ENCODE data around the gene ZNF689.

The ZNF689 gene

DNA sequence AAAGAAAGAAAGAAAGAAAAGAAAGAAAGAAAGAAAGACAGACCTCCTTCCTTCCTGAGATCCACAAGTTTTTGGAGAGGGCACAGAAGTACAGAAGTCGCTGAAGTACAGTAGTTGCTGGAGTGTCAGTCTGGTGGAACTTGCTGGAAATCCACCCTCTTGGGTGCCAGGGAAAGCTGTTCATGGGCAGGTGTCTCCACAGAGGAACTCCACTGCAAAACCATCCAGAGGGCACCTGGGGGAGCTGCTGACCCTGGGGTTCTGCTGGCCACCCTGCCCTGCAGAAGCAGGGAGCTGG, 37.0 kb upstream of the ZNF689 start:
- no peaks in the 10 kb centered on the region for H3K9me3 ChIP-seq (ENCODE audit: control insufficient read depth, insufficient read depth, low read depth, low read length)
- peaks cover 0 to 1% of the 10 kb centered on the region in 2 experiments; a peak in 1 of 3 replicates for H3K36me3 ChIP-seq (ENCODE audit: control insufficient read depth in 2 of 2, insufficient read depth in 1 of 2, low read length in 2 of 2)
- H3K27ac ChIP-seq (ENCODE audit: extremely low read depth, low read depth, low read length), result no peak overlapping the region
- no peak overlapping the region for H3K4me3 ChIP-seq (ENCODE audit: low read depth, low read length)
- no peaks in the 10 kb centered on the region for H3K4me1 ChIP-seq (ENCODE audit: control insufficient read depth, insufficient read depth, low read length)
- peak; percentile 85; the same call in 1 of the 2 replicates for TF ChIP-seq ZNF366 (tag by site-specific recombination; conservative IDR thresholded peaks at IDR 0.05)
- no peak for TF ChIP-seq ZNF157 (tag by site-specific recombination; IDR thresholded peaks at IDR 0.05)
- ChIA-PET POLR2A (interaction anchor here (0.5 to 0.6 kb wide), 2 partner anchors 11 to 739 kb away, joined by 3 to 5 read pairs; no protein-coding TSS in a partner anchor), CTCF (interaction anchor here (2.3 kb wide), 1 partner anchor 18 kb away, joined by 8 read pairs; no protein-coding TSS in a partner anchor)

DNA sequence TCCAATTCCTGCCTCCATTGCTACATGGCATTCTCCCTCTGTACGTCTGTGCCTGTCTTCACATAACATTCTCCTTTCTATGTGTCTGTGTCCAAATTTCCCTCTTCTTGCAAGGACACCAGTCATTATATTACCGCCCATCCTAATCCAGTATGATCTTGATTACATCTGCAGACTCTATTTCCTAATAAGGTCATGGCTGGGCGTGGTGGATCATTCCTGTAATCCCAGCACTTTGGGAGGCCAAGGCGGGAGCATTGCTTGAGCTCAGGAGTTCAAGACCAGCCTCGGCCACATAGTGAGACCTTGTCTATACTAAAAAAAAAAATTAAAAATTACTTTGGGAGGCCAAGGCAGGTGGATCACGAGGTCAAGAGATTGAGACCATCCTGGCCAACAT, 35.5 kb upstream of the ZNF689 start:
- TF ChIP-seq SP7 (tag by site-specific recombination; IDR thresholded peaks at IDR 0.05) (no peak), SP3 (tag by site-specific recombination; IDR thresholded peaks at IDR 0.05) (no peak), ZNF366 (tag by site-specific recombination; conservative IDR thresholded peaks at IDR 0.05) (no peak), OVOL3 (tag by site-specific recombination; IDR thresholded peaks at IDR 0.05) (no peak), ZFHX2 (tag by site-specific recombination; conservative IDR thresholded peaks at IDR 0.05) (no peak), SP2 (tag by site-specific recombination; IDR thresholded peaks at IDR 0.05) (no peak), TRIM28 (IDR thresholded peaks at IDR 0.05; ENCODE audit: borderline replicate concordance, low read length) (no peak), ZNF155 (tag by site-specific recombination; IDR thresholded peaks at IDR 0.05) (no peak), ZNF585B (tag by site-specific recombination; IDR thresholded peaks at IDR 0.05) (no peak), ZNF549 (tag by site-specific recombination; IDR thresholded peaks at IDR 0.05) (no peak), ZNF777 (tag by site-specific recombination; IDR thresholded peaks at IDR 0.05; ENCODE audit: borderline replicate concordance) (no peak)
- TF ChIP-seq, protein P1, sequence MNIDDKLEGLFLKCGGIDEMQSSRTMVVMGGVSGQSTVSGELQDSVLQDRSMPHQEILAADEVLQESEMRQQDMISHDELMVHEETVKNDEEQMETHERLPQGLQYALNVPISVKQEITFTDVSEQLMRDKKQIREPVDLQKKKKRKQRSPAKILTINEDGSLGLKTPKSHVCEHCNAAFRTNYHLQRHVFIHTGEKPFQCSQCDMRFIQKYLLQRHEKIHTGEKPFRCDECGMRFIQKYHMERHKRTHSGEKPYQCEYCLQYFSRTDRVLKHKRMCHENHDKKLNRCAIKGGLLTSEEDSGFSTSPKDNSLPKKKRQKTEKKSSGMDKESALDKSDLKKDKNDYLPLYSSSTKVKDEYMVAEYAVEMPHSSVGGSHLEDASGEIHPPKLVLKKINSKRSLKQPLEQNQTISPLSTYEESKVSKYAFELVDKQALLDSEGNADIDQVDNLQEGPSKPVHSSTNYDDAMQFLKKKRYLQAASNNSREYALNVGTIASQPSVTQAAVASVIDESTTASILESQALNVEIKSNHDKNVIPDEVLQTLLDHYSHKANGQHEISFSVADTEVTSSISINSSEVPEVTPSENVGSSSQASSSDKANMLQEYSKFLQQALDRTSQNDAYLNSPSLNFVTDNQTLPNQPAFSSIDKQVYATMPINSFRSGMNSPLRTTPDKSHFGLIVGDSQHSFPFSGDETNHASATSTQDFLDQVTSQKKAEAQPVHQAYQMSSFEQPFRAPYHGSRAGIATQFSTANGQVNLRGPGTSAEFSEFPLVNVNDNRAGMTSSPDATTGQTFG (tag by site-specific recombination; IDR thresholded peaks at IDR 0.05; ENCODE audit: borderline replicate concordance), result no peak
- TF ChIP-seq, protein P2, sequence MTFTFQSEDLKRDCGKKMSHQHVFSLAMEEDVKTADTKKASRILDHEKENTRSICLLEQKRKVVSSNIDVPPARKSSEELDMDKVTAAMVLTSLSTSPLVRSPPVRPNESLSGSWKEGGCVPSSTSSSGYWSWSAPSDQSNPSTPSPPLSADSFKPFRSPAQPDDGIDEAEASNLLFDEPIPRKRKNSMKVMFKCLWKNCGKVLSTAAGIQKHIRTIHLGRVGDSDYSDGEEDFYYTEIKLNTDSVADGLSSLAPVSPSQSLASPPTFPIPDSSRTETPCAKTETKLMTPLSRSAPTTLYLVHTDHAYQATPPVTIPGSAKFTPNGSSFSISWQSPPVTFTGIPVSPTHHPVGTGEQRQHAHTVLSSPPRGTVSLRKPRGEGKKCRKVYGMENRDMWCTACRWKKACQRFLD (tag by site-specific recombination; IDR thresholded peaks at IDR 0.05), result no peak
- TF ChIP-seq, protein P3, sequence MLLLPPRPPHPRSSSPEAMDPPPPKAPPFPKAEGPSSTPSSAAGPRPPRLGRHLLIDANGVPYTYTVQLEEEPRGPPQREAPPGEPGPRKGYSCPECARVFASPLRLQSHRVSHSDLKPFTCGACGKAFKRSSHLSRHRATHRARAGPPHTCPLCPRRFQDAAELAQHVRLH (tag by site-specific recombination; IDR thresholded peaks at IDR 0.05), result no peak
- TF ChIP-seq, protein P4, sequence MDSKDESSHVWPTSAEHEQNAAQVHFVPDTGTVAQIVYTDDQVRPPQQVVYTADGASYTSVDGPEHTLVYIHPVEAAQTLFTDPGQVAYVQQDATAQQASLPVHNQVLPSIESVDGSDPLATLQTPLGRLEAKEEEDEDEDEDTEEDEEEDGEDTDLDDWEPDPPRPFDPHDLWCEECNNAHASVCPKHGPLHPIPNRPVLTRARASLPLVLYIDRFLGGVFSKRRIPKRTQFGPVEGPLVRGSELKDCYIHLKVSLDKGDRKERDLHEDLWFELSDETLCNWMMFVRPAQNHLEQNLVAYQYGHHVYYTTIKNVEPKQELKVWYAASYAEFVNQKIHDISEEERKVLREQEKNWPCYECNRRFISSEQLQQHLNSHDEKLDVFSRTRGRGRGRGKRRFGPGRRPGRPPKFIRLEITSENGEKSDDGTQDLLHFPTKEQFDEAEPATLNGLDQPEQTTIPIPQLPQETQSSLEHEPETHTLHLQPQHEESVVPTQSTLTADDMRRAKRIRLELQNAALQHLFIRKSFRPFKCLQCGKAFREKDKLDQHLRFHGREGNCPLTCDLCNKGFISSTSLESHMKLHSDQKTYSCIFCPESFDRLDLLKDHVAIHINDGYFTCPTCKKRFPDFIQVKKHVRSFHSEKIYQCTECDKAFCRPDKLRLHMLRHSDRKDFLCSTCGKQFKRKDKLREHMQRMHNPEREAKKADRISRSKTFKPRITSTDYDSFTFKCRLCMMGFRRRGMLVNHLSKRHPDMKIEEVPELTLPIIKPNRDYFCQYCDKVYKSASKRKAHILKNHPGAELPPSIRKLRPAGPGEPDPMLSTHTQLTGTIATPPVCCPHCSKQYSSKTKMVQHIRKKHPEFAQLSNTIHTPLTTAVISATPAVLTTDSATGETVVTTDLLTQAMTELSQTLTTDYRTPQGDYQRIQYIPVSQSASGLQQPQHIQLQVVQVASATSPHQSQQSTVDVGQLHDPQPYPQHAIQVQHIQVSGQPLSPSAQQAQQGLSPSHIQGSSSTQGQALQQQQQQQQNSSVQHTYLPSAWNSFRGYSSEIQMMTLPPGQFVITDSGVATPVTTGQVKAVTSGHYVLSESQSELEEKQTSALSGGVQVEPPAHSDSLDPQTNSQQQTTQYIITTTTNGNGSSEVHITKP (tag by site-specific recombination; IDR thresholded peaks at IDR 0.05), result no peak
- TF ChIP-seq, protein P5, sequence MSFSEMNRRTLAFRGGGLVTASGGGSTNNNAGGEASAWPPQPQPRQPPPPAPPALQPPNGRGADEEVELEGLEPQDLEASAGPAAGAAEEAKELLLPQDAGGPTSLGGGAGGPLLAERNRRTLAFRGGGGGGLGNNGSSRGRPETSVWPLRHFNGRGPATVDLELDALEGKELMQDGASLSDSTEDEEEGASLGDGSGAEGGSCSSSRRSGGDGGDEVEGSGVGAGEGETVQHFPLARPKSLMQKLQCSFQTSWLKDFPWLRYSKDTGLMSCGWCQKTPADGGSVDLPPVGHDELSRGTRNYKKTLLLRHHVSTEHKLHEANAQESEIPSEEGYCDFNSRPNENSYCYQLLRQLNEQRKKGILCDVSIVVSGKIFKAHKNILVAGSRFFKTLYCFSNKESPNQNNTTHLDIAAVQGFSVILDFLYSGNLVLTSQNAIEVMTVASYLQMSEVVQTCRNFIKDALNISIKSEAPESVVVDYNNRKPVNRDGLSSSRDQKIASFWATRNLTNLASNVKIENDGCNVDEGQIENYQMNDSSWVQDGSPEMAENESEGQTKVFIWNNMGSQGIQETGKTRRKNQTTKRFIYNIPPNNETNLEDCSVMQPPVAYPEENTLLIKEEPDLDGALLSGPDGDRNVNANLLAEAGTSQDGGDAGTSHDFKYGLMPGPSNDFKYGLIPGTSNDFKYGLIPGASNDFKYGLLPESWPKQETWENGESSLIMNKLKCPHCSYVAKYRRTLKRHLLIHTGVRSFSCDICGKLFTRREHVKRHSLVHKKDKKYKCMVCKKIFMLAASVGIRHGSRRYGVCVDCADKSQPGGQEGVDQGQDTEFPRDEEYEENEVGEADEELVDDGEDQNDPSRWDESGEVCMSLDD (tag by site-specific recombination; IDR thresholded peaks at IDR 0.05), result no peak
- CTCF ChIA-PET, result interaction anchor here (0.6 to 2.3 kb wide), 6 partner anchors 9 to 216 kb away, joined by 3 to 9 read pairs (median 5); partner anchors contain the start of gene DCTPP1
- H3K36me3 ChIP-seq (ENCODE audit: control insufficient read depth in 2 of 2, insufficient read depth in 1 of 2, low read length in 2 of 2), result no peaks in the 10 kb centered on the region
- no peaks in the 10 kb centered on the region for H3K9me3 ChIP-seq (ENCODE audit: control insufficient read depth, insufficient read depth, low read depth, low read length)
- no peak overlapping the region for H3K4me3 ChIP-seq (ENCODE audit: low read depth, low read length)
- POLR2A ChIA-PET, result interaction anchor here (1.6 kb wide), 1 partner anchor 10 kb away, joined by 3 read pairs; no protein-coding TSS in a partner anchor
- no peaks in the 10 kb centered on the region for H3K4me1 ChIP-seq (ENCODE audit: control insufficient read depth, insufficient read depth, low read length)
- no peak overlapping the region for H3K27ac ChIP-seq (ENCODE audit: extremely low read depth, low read depth, low read length)

All from HEK293 (cell line).